Occipital lobe (tissue), 2 donors: ENCODE measurements around the gene CDK14. TPM values are rescaled to one million over a fixed set of nuclear protein-coding genes. Genes with fewer than 3 reads are reported as not detected.

Source experiments
- DNase-seq: peaks from one replicate; lab custom pipeline; 2025; lab: John Stamatoyannopoulos, UW
- total RNA-seq: library from RNA; depleted of rRNA; stranded (reverse); fragments of >200 nt; gene quantifications from one replicate; pipeline ENCODE4 v1.2.3, GENCODE V29; 2014

Gene CDK14
- total RNA-seq, 1 donor from 2014 or later, result 123 TPM

DNA sequence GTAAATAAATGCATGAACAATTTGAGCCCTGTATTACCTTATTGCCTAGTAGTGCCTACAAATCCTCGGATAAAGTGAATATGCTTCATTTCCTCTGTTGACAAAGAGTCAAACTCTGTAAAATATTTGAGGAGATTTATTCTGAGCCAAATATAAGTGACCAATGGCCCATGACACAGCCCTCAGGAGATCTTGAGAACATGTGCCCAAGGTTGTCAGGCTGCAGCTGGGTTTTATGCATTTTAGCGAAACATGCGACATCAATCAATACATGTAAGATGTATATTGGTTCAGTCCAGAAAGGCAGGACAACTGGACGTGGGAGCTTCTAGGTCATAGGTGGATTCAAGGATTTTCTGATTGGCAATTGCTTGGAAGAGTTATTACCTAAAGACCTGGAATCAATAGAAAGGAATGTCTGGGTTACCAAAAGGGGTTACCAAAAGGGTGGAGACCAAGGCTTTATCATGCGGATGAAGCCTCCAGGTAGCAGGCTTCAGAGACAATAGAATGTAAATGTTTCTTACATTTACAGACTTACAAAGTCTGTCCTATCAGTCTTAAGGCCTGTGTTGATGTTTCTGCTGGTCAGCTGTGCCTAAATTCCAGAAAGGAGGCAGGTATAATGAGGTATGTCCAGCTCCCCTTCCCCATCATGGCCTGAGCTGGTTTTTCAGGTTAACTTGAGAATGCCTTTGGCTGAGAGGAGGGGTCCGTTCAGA, 448.0 kb downstream of the CDK14 start:
- DNase-seq, result no peak

DNA sequence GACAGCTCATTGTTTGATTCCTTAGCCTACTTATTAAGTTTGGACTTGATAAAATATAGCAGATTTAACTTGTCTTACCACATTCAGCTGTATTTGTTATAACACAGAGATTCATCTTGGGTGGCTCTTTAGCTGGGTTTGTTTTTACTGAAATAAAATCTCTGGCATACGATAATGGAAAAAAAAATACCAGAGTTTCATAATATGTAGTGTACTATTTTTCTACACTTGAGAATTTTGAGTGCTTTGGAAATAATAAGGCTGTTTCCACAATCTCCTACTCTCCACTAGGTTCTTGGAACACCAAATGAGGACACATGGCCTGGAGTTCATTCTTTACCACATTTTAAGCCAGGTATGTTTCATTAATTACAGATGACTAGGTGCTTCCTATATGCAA, 449.5 kb downstream of the CDK14 start:
- no peak for DNase-seq

DNA sequence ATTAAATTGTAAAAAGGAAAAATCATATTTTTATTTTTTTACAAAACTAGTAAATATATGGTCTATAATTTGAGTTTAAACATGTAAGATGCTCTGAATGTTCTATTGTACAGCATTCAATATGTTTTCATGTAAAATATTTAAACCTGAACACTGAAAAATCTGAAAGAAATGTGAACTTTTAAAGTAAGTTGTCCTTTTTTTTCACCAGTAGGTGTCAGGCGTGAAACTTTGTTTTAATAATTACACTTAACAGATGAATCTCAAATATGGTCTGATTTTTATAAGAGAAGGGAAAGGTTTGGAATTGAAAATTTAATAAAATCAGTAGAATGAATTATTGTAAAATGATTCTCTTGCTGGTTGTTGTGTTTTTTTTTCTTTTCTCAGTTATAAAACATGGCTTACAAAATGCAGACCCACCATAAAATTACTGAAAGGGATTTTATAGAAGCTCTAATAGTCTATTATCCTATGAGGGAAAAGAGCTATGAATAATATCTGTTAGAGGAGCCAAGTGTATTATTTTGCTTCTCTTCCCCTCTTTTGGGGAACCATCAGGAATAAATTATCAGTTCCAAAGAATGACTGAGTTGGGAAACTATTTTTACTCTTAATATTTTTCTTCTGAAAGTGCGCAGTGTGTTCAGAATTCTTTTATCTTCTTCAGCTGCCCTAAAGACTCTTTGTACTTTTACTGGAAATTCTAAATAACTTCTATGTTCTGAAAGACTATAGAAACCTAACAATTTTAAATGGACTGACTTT, 450.4 kb downstream of the CDK14 start:
- no peak for DNase-seq

- no peak for DNase-seq
Observed at GRCh38 chr7:91047636-91048035, 451.5 kb downstream of the CDK14 start.

- no peak for DNase-seq
Observed at GRCh38 chr7:91050677-91051076, 454.6 kb downstream of the CDK14 start.

GRCh38 chr7:91051966-91052365, 455.8 kb downstream of the CDK14 start:
- DNase-seq, result no peak

DNA sequence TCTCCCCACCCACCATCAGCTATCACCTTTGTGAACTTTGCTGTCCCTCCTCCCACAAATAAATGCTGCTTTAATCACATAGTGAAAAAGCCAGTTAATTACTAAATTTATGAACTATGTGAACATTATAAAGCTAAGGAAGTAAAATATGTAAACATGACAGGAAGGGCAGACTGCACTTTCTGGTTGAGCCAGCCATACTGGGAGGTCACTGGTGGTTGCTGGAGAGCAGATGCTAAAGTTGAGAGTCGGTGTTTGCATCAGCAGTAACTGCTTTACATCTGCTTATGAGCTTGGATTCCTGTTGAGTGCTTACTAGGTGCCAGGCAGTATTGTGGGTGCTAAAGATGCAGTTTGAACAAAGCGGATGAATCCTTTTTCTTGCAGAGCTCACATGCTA, 458.3 kb downstream of the CDK14 start:
- DNase-seq, result no peak

DNA sequence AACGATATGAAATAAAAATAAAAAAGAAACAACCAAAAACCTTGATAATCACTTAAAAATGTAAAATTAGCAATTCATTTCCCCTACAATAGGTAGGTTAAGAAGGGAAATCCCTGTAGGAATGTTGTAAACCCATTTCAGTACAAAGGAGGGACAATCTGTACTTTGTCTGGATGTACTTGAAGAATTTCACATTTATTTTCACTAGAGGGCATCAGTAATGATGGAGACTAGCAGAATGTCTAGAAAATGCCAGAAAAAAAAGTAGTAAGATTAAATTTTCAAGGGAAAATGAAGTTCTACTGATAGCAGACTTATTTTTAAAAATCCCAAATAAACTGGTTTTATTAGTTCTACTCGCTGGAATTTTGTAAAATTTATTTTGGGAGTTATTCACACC, 459.1 kb downstream of the CDK14 start:
- DNase-seq, result no peak

DNA sequence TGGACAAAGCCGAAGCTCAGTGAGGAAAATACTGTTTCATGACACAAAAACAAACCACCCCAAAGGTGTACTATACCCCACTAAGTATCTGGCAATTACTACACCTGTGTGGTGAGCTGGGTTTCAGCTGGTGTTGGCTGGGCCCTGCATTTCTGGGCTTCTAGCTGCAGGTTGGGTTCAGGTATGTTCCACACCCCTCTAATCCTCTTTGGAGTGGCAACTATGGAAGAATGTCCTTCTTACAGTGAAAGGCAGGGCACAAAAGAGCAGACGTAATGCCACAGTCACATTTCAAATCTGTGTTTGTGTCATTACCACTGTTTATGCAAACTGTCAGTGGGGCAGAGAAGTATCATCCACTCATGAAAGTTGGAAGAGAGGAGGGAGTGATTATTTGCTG, 466.6 kb downstream of the CDK14 start:
- no peak for DNase-seq

DNA sequence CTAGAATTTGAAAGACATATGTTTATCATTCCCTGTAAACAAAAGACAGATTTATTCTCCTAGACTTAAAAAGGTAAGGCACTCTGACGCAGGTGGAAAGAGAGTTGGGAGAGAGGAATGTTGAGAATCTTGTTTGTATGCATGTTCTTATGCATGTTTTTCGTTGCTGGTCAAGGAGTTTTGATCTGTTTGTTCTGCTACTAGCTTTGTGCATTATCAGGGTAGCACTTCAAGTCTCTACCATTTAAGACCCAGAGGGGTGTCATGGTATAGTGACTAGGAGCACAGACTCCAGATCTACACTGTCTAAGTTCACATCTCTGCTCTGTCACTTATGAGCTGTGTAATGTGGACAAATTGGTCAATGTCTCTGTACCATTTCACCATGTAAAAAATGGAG, 467.9 kb downstream of the CDK14 start:
- no peak for DNase-seq

DNA sequence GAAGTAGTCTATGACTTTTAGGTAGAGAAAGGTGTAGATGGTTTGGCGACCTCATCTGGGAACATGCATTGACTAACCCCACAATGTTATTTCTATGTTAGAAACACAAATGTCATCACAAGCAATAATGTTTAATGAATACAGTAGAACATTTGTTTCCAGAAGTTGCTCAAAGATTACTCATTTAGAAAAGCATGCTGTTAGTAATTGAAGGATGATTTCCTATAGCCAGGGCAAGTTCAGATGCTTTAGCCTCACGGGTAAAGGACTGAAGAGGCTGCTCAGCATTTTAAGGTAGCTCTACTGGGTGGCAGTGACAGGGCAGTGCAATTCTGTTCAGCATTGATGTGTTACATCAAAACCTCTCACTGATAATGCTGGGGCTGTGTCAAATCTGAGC, 468.8 kb downstream of the CDK14 start:
- no peak for DNase-seq

GRCh38 chr7:91066627-91067026, 470.5 kb downstream of the CDK14 start:
- no peak for DNase-seq

- no peak for DNase-seq
Observed at GRCh38 chr7:91067242-91067641, 471.1 kb downstream of the CDK14 start.

DNA sequence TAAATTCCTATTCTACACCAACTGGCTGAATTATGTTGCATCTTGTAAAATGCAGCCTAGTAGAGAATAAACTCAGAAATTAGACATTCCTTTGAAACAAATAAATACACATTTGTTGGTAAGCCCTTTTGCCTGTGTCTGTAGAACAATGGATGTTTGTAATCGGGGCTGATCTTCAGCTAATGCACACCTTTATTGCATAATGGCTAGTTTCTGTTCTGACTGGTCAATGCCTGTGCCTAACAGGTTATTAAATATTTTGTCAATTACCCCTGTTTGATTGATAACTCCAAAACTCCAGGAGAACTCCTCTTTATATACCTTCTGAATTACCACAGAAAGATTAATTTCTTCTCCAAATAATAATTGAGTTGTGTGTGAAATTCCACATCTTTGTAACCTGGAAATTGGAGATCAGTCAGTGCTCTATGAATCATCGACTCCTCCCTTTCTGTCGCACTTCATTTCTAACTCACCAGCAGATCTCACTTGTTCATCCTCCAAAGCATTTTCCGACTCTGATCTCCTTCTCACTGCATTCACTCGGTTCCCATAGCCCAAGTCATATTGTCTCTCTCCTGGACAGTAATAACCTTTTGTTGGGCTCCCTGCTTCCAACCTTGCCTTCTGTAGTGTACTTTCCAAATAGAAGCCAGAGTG, 472.1 kb downstream of the CDK14 start:
- DNase-seq, result no peak

- DNase-seq, result no peak
Observed at GRCh38 chr7:91069146-91069545, 473.0 kb downstream of the CDK14 start.

DNA sequence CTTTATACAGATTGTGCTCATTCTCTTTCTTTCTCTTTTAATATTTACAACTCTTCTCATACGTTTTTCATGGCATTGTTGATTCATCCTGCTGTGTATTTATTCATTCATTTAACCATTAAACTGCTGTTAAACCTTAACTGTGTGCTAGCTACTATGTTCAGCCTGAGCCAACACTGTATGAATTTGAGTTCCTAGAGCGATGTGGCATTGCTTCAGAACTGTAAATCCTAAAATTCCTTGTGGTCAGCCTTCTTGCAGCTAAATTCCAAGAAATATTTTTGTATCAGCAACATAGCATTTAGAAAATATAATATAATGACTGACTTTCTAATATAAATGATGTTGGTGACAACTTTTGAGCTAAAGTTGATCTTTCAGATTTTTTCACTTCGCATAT, 483.4 kb downstream of the CDK14 start:
- DNase-seq, result no peak

DNA sequence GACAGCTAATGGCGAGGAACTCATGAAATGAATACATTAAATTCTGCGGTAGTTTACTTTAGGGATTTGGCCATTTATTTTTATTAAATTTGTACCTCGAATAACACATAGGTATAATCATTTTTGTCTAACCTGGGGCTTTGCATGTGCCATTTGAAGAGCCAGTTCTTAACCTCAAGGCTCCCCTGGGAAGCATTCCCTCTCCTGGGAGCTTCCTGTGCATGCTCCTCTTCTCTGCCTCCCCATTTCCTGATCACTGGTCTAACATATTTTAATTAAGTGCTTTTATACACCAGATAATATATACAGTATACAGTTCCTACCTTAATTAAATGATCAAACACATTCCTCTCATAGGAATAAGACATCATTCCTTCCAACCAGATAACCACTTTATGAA, 484.2 kb downstream of the CDK14 start:
- no peak for DNase-seq

- DNase-seq, result no peak
Observed at GRCh38 chr7:91082038-91082437, 485.9 kb downstream of the CDK14 start.

DNA sequence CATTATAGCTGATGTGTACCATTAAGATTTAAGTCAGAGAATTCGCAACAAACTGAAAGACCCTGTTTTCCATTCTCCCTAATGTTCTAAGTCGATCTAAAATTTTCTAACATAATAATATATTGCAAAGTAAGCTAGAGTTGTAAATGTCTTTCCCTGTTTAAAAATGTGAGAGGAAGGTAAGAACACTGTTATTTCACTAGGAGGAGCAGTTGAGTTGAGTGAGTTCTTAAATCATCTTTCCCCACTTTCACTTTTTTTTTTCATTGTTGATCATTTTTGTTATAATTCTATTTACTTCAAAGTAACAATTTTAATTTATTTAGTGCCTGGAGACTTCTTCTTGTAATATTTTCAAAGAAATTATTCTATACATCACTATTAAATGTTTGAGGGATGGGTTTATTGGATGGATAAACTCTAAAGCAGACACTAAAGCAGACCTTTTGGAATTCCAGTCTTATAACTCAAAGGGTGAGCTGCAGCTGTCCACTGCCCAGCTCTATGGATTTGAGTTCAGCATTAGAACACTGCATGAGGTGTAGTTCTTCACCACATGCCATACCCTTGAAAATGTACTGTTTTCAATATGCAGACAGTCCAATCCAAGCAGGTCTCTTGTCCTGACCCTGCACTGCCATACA, 486.9 kb downstream of the CDK14 start:
- no peak for DNase-seq

- DNase-seq, result no peak
Observed at GRCh38 chr7:91083855-91084644, 487.9 kb downstream of the CDK14 start.

DNA sequence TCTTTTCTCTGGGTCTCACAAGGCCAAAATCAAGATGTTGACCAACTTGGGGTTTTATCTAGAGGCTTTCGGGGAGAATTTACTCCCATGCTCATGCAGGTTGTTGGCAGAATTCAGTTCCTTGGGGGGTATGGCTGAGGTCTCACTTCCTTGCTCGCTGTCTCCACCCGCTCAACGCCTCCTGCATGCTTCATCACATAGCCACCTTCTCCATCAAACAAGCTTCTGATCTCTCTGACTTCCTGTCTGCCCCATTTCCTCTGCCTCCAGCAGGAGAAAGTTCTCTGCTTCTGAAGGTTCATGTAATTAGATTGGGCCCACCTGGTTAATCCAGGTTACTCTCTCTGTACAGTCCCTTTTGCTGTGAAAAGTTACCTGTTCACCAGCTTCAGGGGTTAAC, 489.1 kb downstream of the CDK14 start:
- no peak for DNase-seq
